ENCODE results near the gene SLC39A11.

Gene SLC39A11

GRCh38 chr17:72616447-72616846 is 476.0 kb downstream of the SLC39A11 start:
- DNase-seq (ENCODE audit: low read depth) = no peak

GRCh38 chr17:72615627-72615991 is 476.9 kb downstream of the SLC39A11 start:
- DNase-seq (ENCODE audit: low read depth) = no peak

DNA sequence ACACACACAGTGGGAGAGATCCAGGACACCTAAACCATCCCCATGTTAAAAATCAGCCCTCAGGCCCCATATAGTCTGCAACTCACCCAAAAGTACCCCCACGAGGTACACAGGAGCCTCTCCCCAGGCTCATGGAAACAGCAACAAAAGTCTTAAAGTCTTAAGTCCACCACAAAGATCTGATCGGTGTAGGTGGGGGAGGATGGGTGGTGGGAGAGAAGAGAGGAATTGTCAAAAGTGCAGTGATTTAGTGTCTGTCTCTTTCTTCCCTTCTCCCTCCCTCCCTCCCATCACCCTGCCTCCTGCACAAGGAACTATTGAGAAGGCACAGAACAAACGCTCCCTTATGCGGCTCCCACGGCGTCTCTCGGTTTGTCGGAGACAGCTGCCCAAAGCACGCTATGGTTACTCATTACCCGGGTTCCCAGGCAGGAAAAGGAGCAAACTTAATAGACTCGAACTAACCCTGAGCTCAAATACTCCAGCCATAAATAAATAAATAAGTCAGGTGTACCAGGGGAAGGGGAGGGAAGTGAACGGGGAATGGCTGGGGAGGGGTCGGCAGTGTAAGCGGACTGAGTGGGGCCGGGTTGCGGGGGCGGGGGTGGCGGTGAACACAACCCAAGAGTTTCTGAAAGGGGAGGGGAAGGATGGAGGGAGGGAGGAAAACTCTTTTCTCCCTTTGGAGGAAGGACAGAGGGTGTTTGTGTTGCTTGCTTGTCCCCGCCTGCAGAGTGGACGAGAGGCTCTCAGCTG is 477.4 kb downstream of the SLC39A11 start:
- peak; percentile 64 for DNase-seq (ENCODE audit: low read depth)

DNA sequence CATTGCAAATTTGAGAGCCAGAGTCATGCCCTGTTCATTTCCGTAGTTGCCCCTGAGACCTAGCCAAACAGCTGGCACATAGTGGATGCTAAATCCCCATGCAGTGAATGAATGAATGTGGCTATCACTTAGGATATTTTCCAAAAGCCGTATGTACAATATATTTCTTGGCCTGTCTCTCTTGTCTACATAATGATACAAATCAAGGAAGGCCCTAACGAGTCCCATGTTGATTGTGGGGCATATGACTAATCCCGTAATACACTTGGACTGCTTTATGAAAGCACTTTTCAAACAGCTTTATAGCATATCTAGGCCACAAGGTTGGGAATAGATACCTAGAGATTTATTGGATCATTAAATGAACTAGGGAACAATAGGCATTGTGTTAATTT is 478.0 kb downstream of the SLC39A11 start:
- no peak for DNase-seq (ENCODE audit: low read depth)

GRCh38 chr17:72613806-72614292 is 478.6 kb downstream of the SLC39A11 start:
- DNase-seq (ENCODE audit: low read depth) = peak; percentile 72

DNA sequence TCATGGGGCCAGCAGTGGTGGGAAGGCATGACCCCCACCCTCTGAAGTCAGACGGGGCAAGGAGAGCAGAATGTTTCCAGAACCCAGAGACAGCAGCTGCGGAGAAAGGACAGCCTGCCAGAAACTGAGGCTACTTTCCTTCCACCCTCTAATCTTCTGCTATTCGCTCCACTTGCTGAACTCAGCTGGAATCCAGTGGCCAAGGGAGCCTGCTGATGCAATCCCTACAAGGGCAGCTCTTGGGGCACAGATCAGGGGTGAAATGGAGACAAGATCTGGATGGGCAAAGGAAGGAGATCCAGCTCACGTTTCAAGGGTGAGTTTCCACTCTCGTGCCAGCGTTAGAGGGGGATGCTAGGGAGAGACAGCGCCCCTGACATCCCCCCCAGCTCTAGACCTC is 479.1 kb downstream of the SLC39A11 start:
- peak; percentile 69 for DNase-seq (ENCODE audit: low read depth)

DNA sequence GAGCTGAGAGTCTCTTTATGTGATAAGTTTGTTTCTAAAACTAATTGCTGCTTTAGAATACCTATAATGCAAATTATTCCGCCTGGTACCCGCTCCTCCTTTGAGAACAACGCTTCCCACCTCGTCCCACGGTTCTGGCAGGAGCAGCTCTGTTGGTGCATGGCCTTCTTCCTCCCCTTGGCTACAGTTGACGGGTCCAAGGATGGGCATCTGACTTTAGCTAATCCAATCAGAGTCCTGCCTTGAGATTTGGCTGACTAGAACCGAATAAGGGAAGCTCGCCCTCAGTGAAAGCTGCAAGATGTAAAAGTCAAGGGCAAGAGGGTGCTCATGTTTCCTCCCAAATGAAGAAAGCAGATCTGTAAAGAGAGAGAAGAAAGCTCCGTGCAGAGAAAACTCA is 481.3 kb downstream of the SLC39A11 start:
- DNase-seq (ENCODE audit: low read depth) = no peak

- no peak for DNase-seq (ENCODE audit: low read depth)
These were observed 483.0 kb downstream of the SLC39A11 start for GRCh38 chr17:72609501-72609900.

DNA sequence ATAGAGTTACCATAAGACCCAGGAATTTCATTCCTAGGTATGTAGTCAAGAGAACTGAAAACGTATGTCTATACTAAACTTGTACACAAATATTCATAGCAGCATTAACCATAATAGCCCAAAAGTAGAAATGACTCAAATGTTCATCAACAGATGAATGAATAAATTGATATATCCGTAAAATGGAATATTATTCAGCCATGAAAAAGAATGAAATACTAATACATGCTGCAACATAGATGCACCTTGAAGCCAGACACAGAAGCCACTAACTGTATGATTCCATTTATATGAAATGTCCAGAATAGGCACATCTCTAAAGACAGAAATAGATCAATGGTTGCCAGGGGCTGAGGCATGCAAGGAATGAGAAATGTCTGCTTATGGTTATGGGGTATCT is 484.1 kb downstream of the SLC39A11 start:
- no peak for DNase-seq (ENCODE audit: low read depth)

- DNase-seq (ENCODE audit: low read depth) = no peak
These were observed 485.8 kb downstream of the SLC39A11 start for GRCh38 chr17:72606656-72607055.

GRCh38 chr17:72605543-72605942 is 486.9 kb downstream of the SLC39A11 start:
- DNase-seq (ENCODE audit: low read depth) = no peak

DNA sequence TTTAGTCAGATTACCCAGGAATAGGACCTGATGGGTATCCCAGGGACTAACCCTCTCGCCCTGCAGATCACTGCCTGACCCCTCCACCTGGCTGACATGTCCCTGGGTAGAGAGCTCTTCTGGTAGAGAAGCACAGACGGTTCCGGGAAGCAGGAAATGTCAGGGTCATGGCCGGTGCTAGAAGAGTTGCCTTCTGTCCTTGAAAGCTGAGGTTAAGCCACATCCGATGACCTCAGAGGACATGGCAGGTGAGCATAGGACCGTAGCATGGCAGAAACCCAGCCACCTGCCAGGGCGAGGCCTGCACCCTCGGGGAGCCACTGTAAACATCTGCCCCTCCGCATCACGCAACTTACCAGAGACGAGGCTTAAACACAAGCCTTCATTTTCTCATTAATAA is 488.0 kb downstream of the SLC39A11 start:
- no peak for DNase-seq (ENCODE audit: low read depth)

DNA sequence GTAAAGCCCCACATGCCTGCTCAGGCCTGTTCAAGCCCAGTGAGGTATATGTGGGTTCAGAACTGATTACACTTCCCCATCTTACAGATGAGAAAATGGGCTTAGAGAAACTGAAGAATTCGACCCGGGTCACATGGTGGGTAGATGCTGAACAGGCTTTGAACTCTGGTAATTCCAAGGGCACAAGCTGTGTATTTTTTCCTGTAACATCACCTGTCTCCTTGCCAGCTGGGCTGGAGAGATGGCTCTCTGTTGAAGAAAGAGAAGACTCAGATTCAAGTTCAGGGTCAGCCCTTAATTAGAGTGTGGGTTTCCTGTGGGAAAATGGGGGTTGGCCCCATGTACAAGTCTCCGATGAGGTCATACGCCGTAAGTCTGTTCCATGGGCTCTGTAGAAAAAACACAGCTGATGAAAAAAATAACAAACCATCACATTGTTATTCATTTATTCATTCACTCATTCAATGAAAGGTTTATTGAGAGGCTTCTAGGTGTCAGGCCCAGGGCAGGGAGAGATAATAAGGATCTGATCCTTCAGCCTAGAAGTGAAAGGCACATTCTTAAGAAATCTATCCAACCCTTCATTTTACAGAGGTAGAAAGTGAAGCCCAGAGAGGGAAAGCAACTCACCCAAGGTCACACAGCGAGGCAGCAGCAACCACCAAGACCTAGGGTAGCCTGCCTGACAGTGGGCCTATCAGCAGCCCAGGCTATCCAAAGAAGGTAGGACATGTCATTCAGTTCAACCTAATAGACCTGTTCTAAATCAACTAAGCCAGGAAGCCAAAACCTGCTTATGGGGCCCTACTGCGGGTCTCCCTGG is 488.9 kb downstream of the SLC39A11 start:
- peak; percentile 55 for DNase-seq (ENCODE audit: low read depth)

GRCh38 chr17:72602517-72603419 is 489.7 kb downstream of the SLC39A11 start:
- peak; percentile 66 for DNase-seq (ENCODE audit: low read depth)

DNA sequence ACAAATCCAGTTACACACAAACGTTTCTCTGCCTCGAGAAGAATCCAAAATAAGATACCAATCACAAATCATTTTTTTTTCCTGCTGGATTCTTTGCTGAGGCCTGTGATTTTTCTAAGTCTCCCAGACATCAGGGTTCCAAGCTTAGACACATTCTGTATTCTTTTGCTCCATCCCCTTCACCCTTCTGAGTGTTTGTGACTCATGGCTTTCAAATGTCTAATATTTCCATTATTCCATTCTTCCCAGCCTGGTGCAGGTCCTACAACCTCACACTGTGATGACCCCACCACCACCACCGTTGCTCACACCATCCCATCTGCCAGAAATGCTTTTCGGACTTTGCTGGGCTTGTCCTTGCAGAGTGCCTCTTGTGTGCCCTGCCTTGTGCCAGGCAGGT is 491.6 kb downstream of the SLC39A11 start:
- DNase-seq (ENCODE audit: low read depth) = peak; percentile 65

- DNase-seq (ENCODE audit: low read depth) = no peak
These were observed 492.6 kb downstream of the SLC39A11 start for GRCh38 chr17:72599891-72600290.

DNA sequence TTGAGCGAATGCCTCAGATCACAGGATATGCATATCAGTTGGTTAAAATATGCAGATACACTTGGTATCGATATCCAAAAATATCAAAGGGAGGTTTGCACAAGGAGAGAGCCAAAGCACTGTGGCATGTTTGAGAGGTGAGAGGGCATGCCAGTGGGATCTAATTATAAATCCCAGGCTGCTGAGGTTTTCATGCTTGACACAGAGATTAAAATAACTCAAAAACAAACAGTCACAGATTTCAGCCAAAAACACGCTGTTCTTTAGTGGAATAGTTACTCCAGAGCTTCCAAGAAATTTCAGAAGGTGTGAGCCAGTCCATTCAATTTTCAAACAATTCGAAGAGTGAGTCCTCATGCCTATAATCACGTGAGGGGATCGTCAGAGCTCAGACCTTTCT is 493.8 kb downstream of the SLC39A11 start:
- DNase-seq (ENCODE audit: low read depth) = no peak

GRCh38 chr17:72597354-72598087 is 495.0 kb downstream of the SLC39A11 start:
- no peak for DNase-seq (ENCODE audit: low read depth)

Data from amniotic epithelial cell (primary cell).